Uterus (tissue), 2 donors: ENCODE results near the gene VCL.

Experiments used
- POLR2A ChIP-seq, 2 donors: fragments of 450-650 bp; IDR thresholded peaks; one replicate each; pipeline ENCODE4 v1.6.1; 2016; ENCODE audit warnings: antibody characterized with exemption in 2 of 2, mild to moderate bottlenecking in 1 of 2, moderate library complexity in 1 of 2
- TF ChIP-seq, protein P1 (sequence below), 4 experiments: fragments of 200-600 bp in 2 of 4; fragments of 450-650 bp in 2 of 4; sonication (generic) in 2 of 4; IDR thresholded peaks; one replicate each; pipeline ENCODE4 v1.5.1; 2016 to 2019; ENCODE audit warnings: antibody characterized with exemption in 4 of 4, mild to moderate bottlenecking in 2 of 4, moderate library complexity in 1 of 4

DNA sequence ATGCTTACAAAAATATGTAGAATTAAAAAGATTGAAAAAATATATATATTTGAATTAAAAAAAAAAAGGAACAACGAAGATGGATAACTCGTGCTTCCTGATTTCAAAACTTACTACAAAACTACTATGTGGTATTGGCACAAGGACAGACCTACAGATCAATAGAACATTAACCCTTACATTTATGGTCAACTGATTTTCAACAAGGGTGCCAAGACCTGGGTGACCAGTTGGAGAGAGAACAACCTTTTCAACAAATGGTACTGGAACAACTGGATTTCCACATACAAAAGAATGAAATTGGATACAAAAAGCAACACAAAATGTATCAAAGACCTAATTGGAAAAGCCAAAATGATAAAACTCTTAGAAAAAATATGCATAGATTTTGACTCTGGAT, 142.6 kb downstream of the VCL start:
- TF ChIP-seq, protein P1, sequence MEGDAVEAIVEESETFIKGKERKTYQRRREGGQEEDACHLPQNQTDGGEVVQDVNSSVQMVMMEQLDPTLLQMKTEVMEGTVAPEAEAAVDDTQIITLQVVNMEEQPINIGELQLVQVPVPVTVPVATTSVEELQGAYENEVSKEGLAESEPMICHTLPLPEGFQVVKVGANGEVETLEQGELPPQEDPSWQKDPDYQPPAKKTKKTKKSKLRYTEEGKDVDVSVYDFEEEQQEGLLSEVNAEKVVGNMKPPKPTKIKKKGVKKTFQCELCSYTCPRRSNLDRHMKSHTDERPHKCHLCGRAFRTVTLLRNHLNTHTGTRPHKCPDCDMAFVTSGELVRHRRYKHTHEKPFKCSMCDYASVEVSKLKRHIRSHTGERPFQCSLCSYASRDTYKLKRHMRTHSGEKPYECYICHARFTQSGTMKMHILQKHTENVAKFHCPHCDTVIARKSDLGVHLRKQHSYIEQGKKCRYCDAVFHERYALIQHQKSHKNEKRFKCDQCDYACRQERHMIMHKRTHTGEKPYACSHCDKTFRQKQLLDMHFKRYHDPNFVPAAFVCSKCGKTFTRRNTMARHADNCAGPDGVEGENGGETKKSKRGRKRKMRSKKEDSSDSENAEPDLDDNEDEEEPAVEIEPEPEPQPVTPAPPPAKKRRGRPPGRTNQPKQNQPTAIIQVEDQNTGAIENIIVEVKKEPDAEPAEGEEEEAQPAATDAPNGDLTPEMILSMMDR (IDR thresholded peaks at IDR 0.05), result no peak
- TF ChIP-seq POLR2A (IDR thresholded peaks at IDR 0.05), result no peak
